MCF 10A (cell line): ENCODE data around the gene SMOC2. TPM values are rescaled to one million over a fixed set of nuclear protein-coding genes. Genes with fewer than 3 reads are reported as not detected.

Experiments used
- BruUV-seq: library from RNA; stranded (reverse); fragments of 400-500 nt; replicated peaks from 2 replicates; lab custom pipeline; 2021; lab: Mats Ljungman, UMichigan
- CTCF ChIA-PET: fragments of 300-600 bp; sonication (Branson Sonifier 250); formaldehyde crosslinking; extraction: SDS; loops from one replicate; lab custom pipeline; 2021; ENCODE audit warnings: antibody characterized with exemption, inconsistent platforms; lab: Yijun Ruan, JAX
- POLR2A ChIA-PET: fragments of 300-600, 350-650 bp; sonication (Branson Sonifier 250); formaldehyde crosslinking; extraction: SDS; loops from one replicate; lab custom pipeline; 2020; ENCODE audit warnings: antibody characterized with exemption, inconsistent platforms; lab: Yijun Ruan, JAX
- DNase-seq: peaks from one replicate; pipeline ENCODE4 v3.0.0-alpha.2; 2018; ENCODE audit not compliant: unreplicated experiment
- H3K27ac Mint-ChIP-seq: one replicate; pipeline ENCODE4 v1.8.0; 2022; ENCODE audit warnings: mild to moderate bottlenecking, low read depth, mixed read lengths; ENCODE audit not compliant: unreplicated experiment
- H3K27me3 Mint-ChIP-seq: one replicate; pipeline ENCODE4 v1.8.0; 2022; ENCODE audit warnings: mixed read lengths; ENCODE audit not compliant: insufficient read depth, unreplicated experiment
- H3K36me3 Mint-ChIP-seq: one replicate; pipeline ENCODE4 v1.8.0; 2022; ENCODE audit warnings: mild to moderate bottlenecking, moderate library complexity, mixed read lengths; ENCODE audit not compliant: insufficient read depth, unreplicated experiment
- H3K4me1 Mint-ChIP-seq: one replicate; pipeline ENCODE4 v1.8.0; 2022; ENCODE audit warnings: mixed read lengths; ENCODE audit not compliant: insufficient read depth, unreplicated experiment
- H3K4me3 Mint-ChIP-seq: one replicate; pipeline ENCODE4 v1.8.0; 2022; ENCODE audit warnings: mild to moderate bottlenecking, moderate library complexity, mixed read lengths; ENCODE audit not compliant: unreplicated experiment
- H3K9me3 Mint-ChIP-seq: one replicate; pipeline ENCODE4 v1.8.0; 2022; ENCODE audit warnings: mixed read lengths; ENCODE audit not compliant: unreplicated experiment
- intact Hi-C: fragments of 100-400 bp; cut with micrococcal nuclease; formaldehyde crosslinking; loops from 2 replicates; pipeline ENCODE4 v1.14.1; 2022
- total RNA-seq: library from RNA; stranded (reverse); gene quantifications from 2 replicates; pipeline ENCODE4 v1.2.3, GENCODE V29; 2022
- TF ChIP-seq, protein P1 (sequence below): fragments of 200-600 bp; IDR thresholded peaks from one replicate; pipeline ENCODE4 v1.8.0; 2022; ENCODE audit warnings: antibody characterized with exemption, mild to moderate bottlenecking; ENCODE audit not compliant: unreplicated experiment

The SMOC2 gene
- total RNA-seq, 1 experiment from 2014 or later = not detected

DNA sequence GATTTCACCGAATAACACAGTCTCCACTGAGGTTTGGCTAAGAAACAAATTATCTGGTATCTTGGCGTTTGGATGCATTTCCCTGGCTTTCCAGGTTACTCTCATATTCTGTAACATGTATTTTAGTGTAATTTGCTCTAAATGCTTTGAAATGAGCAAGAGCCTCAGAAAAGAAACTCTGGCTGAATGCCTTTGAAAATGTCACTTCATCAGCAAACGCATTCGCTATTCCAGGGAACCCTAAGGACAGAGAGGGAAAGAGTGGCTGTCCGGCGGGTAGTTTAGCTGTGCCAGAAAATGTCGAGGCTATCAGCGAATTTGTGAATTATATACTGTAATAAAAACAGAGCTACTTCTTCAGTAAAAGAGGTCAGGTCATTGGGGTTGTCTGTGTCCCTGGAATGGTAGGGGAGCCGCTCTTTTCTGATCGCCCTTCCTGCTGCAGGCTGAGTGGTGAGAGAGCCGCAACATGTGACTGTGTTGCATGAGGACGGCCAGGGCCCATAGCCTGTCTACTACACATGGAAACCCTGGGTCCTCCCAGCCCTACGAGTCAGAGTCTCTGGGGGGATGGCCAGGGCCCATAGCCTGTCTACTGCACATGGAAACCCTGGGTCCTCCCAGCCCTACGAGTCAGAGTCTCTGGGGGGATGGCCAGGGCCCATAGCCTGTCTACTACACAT is 57.3 kb downstream of the SMOC2 start:
- H3K4me1 Mint-ChIP-seq = no peaks in the 10 kb centered on the region
- ChIA-PET CTCF (no interaction called here), POLR2A (no interaction called here)
- H3K27me3 Mint-ChIP-seq = peaks cover 72% of the 10 kb centered on the region
- no peak overlapping the region for H3K4me3 Mint-ChIP-seq
- no TSS peak for BruUV-seq
- no peak for DNase-seq
- no peaks in the 10 kb centered on the region for H3K36me3 Mint-ChIP-seq
- no peak overlapping the region for H3K27ac Mint-ChIP-seq
- TF ChIP-seq, protein P1, sequence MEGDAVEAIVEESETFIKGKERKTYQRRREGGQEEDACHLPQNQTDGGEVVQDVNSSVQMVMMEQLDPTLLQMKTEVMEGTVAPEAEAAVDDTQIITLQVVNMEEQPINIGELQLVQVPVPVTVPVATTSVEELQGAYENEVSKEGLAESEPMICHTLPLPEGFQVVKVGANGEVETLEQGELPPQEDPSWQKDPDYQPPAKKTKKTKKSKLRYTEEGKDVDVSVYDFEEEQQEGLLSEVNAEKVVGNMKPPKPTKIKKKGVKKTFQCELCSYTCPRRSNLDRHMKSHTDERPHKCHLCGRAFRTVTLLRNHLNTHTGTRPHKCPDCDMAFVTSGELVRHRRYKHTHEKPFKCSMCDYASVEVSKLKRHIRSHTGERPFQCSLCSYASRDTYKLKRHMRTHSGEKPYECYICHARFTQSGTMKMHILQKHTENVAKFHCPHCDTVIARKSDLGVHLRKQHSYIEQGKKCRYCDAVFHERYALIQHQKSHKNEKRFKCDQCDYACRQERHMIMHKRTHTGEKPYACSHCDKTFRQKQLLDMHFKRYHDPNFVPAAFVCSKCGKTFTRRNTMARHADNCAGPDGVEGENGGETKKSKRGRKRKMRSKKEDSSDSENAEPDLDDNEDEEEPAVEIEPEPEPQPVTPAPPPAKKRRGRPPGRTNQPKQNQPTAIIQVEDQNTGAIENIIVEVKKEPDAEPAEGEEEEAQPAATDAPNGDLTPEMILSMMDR = no peak
- H3K9me3 Mint-ChIP-seq = no peaks in the 10 kb centered on the region
- intact Hi-C loops = no loop called here

DNA sequence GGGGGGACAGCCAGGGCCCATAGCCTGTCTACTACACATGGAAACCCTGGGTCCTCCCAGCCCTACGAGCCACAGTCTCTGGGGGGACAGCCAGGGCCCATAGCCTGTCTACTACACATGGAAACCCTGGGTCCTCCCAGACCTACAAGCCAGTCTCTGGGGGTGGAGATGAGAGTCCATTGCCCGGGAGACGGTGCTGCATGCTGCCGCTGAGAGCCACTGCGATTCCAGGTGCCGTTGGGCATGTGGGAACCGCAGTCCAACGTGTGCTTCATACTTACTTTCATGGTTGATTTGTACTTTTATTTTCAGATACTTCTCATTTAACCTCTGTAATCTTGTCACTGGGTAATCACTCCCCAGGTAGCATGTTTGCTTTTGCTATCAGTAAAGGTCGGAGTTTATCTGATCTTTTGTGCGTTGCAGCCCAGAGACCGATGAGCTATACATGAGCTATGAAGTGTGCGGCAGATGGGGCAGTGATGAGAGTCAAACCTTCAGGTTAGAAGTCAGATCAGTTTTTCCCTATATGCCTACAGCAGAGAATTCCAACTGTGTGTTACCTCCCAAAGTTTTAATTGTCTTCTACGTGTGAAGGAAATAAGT is 58.2 kb downstream of the SMOC2 start:
- Mint-ChIP-seq H3K27me3 (peaks cover 72% of the 10 kb centered on the region), H3K4me3 (no peak overlapping the region), H3K36me3 (no peaks in the 10 kb centered on the region), H3K27ac (no peak overlapping the region), H3K9me3 (no peaks in the 10 kb centered on the region), H3K4me1 (no peaks in the 10 kb centered on the region)
- ChIA-PET POLR2A (no interaction called here), CTCF (interaction anchor here (0.7 kb wide), 1 partner anchor 48 kb away, joined by 3 read pairs; no protein-coding TSS in a partner anchor)
- no TSS peak for BruUV-seq
- DNase-seq = no peak
- TF ChIP-seq, protein P1 = no peak
- intact Hi-C loops = no loop called here

DNA sequence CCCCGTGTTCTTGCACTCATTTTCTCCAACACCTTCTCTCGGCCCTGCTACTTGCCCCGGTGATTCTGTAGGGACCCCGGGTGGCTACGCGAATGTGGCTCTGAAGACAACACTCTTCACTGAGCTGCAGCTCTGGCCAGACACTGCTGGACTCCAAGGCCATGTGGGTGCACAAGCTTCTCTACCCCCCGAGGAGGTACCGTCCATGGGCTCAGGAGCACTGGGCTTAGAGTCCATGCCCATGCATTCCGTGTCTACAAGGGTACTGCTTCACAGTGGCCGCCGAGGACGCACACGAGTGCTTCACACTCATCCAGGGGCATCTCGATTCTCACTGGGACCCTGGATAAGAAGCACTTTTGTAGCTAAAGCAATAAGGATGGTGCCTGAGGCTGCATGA is 59.5 kb downstream of the SMOC2 start:
- no TSS peak for BruUV-seq
- no peaks in the 10 kb centered on the region for H3K9me3 Mint-ChIP-seq
- no peak for DNase-seq
- H3K27me3 Mint-ChIP-seq = peaks cover 72% of the 10 kb centered on the region
- H3K36me3 Mint-ChIP-seq = no peaks in the 10 kb centered on the region
- H3K4me3 Mint-ChIP-seq = no peak overlapping the region
- no peak overlapping the region for H3K27ac Mint-ChIP-seq
- ChIA-PET POLR2A (no interaction called here), CTCF (interaction anchor here (0.6 kb wide), 1 partner anchor 8 kb away, joined by 3 read pairs; no protein-coding TSS in a partner anchor)
- H3K4me1 Mint-ChIP-seq = no peaks in the 10 kb centered on the region
- TF ChIP-seq, protein P1 = no peak
- intact Hi-C loops = no loop called here

DNA sequence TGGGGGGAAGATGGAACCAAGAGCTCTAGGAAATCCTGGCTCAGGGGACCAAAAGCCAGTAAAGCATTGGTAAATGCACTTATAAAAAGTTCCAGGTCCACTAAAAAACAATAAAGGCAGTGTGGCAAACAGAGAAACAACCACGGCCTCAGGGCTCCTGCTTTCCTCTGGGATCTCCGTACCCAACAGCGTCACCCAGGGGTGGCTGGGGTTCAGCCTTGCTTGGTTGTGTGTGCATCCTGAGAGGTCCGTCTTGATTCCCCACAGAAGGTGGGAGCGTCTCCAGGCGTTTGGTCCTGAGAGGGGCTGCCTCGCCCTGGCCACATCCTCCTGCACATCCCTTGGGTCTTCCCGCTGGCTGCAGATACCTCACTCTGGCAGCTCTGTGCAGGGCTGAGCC is 60.6 kb downstream of the SMOC2 start:
- TF ChIP-seq, protein P1 = no peak
- peaks cover 72% of the 10 kb centered on the region for H3K27me3 Mint-ChIP-seq
- POLR2A ChIA-PET = no interaction called here
- no peaks in the 10 kb centered on the region for H3K4me1 Mint-ChIP-seq
- CTCF ChIA-PET = interaction anchor here (0.6 kb wide), 2 partner anchors 65 to 384 kb away, joined by 3 read pairs; no protein-coding TSS in a partner anchor
- H3K27ac Mint-ChIP-seq = no peak overlapping the region
- H3K9me3 Mint-ChIP-seq = no peaks in the 10 kb centered on the region
- intact Hi-C loops = no loop called here
- no peak for DNase-seq
- no peak overlapping the region for H3K4me3 Mint-ChIP-seq
- H3K36me3 Mint-ChIP-seq = no peaks in the 10 kb centered on the region
- no TSS peak for BruUV-seq
